Natural killer cell (primary cell): Measurements from ENCODE around the gene KRT6C. TPM values are rescaled to one million over a fixed set of nuclear protein-coding genes. Genes with fewer than 3 reads are reported as not detected.

Experiments used
- ATAC-seq, 3 donors: fragments of 150-1000 bp in 2 of 3; fragments of 200-7000 bp in 1 of 3; cut with Tn5 transposase; 1 replicate in 1 of 3; 2 replicates in 2 of 3; pipeline ENCODE4 v1.10.0; 2021; ENCODE audit warnings: mild to moderate bottlenecking in 2 of 3, moderate library complexity in 2 of 3
- DNase-seq, 2 donors: peaks; one replicate each; pipeline versions ENCODE4 v3.0.0 to v3.0.0-alpha.2; 2013 to 2021; ENCODE audit warnings: mixed read lengths in 1 of 2
- H3K27ac ChIP-seq: one replicate; pipeline ENCODE4 v1.5.1; 2013; ENCODE audit warnings: mild to moderate bottlenecking, low read length
- H3K27me3 ChIP-seq: one replicate; pipeline ENCODE4 v1.6.1; 2013; ENCODE audit warnings: low read length; ENCODE audit not compliant: control insufficient read depth, insufficient read depth
- H3K36me3 ChIP-seq: one replicate; pipeline ENCODE4 v1.6.1; 2013; ENCODE audit warnings: low read length; ENCODE audit not compliant: control insufficient read depth, insufficient read depth
- H3K4me1 ChIP-seq: one replicate; pipeline ENCODE4 v1.6.1; 2013; ENCODE audit warnings: low read length; ENCODE audit not compliant: control insufficient read depth, insufficient read depth
- H3K4me3 ChIP-seq: one replicate; pipeline ENCODE4 v1.5.1; 2013; ENCODE audit warnings: low read length
- H3K9me3 ChIP-seq: one replicate; pipeline ENCODE4 v1.6.1; 2013; ENCODE audit warnings: low read length; ENCODE audit not compliant: control insufficient read depth, insufficient read depth
- H3K27ac Mint-ChIP-seq, 2 donors: one replicate each; pipeline ENCODE4 v1.8.0; 2022; ENCODE audit warnings: mild to moderate bottlenecking in 2 of 2, mixed read lengths in 2 of 2, moderate library complexity in 1 of 2
- H3K27me3 Mint-ChIP-seq, 2 donors: one replicate each; pipeline ENCODE4 v1.8.0; 2022; ENCODE audit warnings: low read depth in 2 of 2, mixed read lengths in 2 of 2
- H3K36me3 Mint-ChIP-seq: one replicate; pipeline ENCODE4 v1.8.0; 2022; ENCODE audit warnings: mixed read lengths
- H3K4me1 Mint-ChIP-seq, 2 donors: one replicate each; pipeline ENCODE4 v1.8.0; 2022; ENCODE audit warnings: mixed read lengths in 2 of 2
- H3K4me3 Mint-ChIP-seq: one replicate; pipeline ENCODE4 v1.8.0; 2022; ENCODE audit warnings: mild to moderate bottlenecking, moderate library complexity, mixed read lengths
- H3K9me3 Mint-ChIP-seq, 2 donors: one replicate each; pipeline ENCODE4 v1.8.0; 2022; ENCODE audit warnings: mixed read lengths in 2 of 2
- CTCF ChIP-seq: fragments of 200-600 bp; IDR thresholded peaks from one replicate; pipeline ENCODE4 v1.8.0; 2022; ENCODE audit warnings: antibody characterized with exemption
- WGBS: methylation state at CpG from one replicate; pipeline ENCODE4 v1.1.7; 2013; ENCODE audit warnings: missing lambda C conversion rate; ENCODE audit not compliant: insufficient coverage; 5-methylcytosine and 5-hydroxymethylcytosine counted together
- intact Hi-C: fragments of 100-400 bp; cut with micrococcal nuclease; formaldehyde crosslinking; loops from one replicate; pipeline ENCODE4 v1.14.2; 2022
- total RNA-seq, 4 donors: library from RNA; stranded (reverse); fragments of 120-200 nt in 1 of 4; gene quantifications; one replicate each; pipeline versions ENCODE4 v1.2.3 to v1.2.4, GENCODE V29; 2013 to 2022

Gene KRT6C
- total RNA-seq, 3 donors from 2014 or later (not counting 1 experiment from before 2014, with no cell fraction given) = not detected

- Histone ChIP-seq H3K36me3 (no peaks in the 10 kb centered on the region), H3K27me3 (peaks cover 2% of the 10 kb centered on the region), H3K9me3 (no peaks in the 10 kb centered on the region), H3K27ac (no peak overlapping the region), H3K4me3 (no peak overlapping the region), H3K4me1 (no peaks in the 10 kb centered on the region)
- no peaks in the 10 kb centered on the region for H3K36me3 Mint-ChIP-seq
- H3K9me3 Mint-ChIP-seq = no peaks in the 10 kb centered on the region
- H3K27ac Mint-ChIP-seq = no peak overlapping the region
- H3K4me3 Mint-ChIP-seq = no peak overlapping the region
- DNase-seq (no peak), ATAC-seq (no peak)
- H3K27me3 Mint-ChIP-seq = peaks cover 32 to 52% of the 10 kb centered on the region in 2 donors
- no peak for TF ChIP-seq CTCF
- H3K4me1 Mint-ChIP-seq = no peaks in the 10 kb centered on the region
- intact Hi-C loops = no loop called here
- 86% methylated on average over 6 of the region's 6 CpGs for WGBS
Measured at GRCh38 chr12:52434760-52435530, 38.7 kb downstream of the KRT6C start.

- H3K27me3 Mint-ChIP-seq = peaks cover 31 to 55% of the 10 kb centered on the region in 2 donors
- no peak for TF ChIP-seq CTCF
- Histone ChIP-seq H3K36me3 (no peaks in the 10 kb centered on the region), H3K9me3 (no peaks in the 10 kb centered on the region), H3K4me1 (no peaks in the 10 kb centered on the region), H3K4me3 (no peak within 1 kb of the TSS), H3K27me3 (peaks cover 2% of the 10 kb centered on the region), H3K27ac (no peak within 1 kb of the TSS)
- H3K4me1 Mint-ChIP-seq = no peaks in the 10 kb centered on the region
- H3K27ac Mint-ChIP-seq = no peak within 1 kb of the TSS
- no peaks in the 10 kb centered on the region for H3K9me3 Mint-ChIP-seq
- intact Hi-C loops = no loop called here
- H3K36me3 Mint-ChIP-seq = no peaks in the 10 kb centered on the region
- WGBS = 86% methylated on average over 20 of the region's 20 CpGs
- no peak within 1 kb of the TSS for H3K4me3 Mint-ChIP-seq
- DNase-seq = no peak
- no peak for ATAC-seq
Measured at GRCh38 chr12:52434081-52434733, 39.4 kb downstream of the KRT6C start, which contains the start of gene KRT75. TSS of gene KRT75 (minus strand) at chr12:52434371. CDS start at chr12:52434304, 67 bp downstream.

- Mint-ChIP-seq H3K4me3 (no peak overlapping the region), H3K27me3 (peaks cover 36 to 61% of the 10 kb centered on the region in 2 donors), H3K27ac (no peak overlapping the region), H3K4me1 (no peaks in the 10 kb centered on the region), H3K36me3 (no peaks in the 10 kb centered on the region), H3K9me3 (no peaks in the 10 kb centered on the region)
- 95% methylated on average over 12 of the region's 12 CpGs for WGBS
- ATAC-seq = no peak
- Histone ChIP-seq H3K27ac (no peak overlapping the region), H3K4me1 (no peaks in the 10 kb centered on the region), H3K36me3 (no peaks in the 10 kb centered on the region), H3K4me3 (no peak overlapping the region), H3K27me3 (peaks cover 2% of the 10 kb centered on the region), H3K9me3 (no peaks in the 10 kb centered on the region)
- intact Hi-C loops = no loop called here
- TF ChIP-seq CTCF = no peak
- no peak for DNase-seq
Measured at GRCh38 chr12:52433501-52434080, 40.0 kb downstream of the KRT6C start.
